ENCODE measurements around the gene LBX2. TPM values are rescaled to one million over a fixed set of nuclear protein-coding genes. Genes with fewer than 3 reads are reported as not detected.
"Not testable (repeated sequence)": the region's sequence is repeated elsewhere in the genome, so short reads cannot be mapped to it uniquely, and the experiment has no call there.

LBX2 gene
- total RNA-seq, 1 donor from 2014 or later: 0.39 TPM

- DNase-seq (ENCODE audit: low read depth in 2 of 2): no peak
These were observed 13.3 kb downstream of the LBX2 start for GRCh38 chr2:74486141-74486540.

- DNase-seq (ENCODE audit: low read depth in 2 of 2): not testable (repeated sequence)
These were observed 15.7 kb downstream of the LBX2 start for GRCh38 chr2:74483675-74484164.

- peak; percentile 88 to 97 for DNase-seq (ENCODE audit: low read depth in 2 of 2)
These were observed 16.4 kb downstream of the LBX2 start, which contains the start of the genes CCDC142 and TTC31 for GRCh38 chr2:74482801-74483674. CCDC142 (minus strand) TSS chr2:74482998; CDS start chr2:74482837, 161 bp downstream. TTC31 (plus strand) TSS chr2:74483081; CDS start chr2:74483096, 15 bp downstream.

- peak in 1 of 2 donors; percentile 79 for DNase-seq (ENCODE audit: low read depth in 2 of 2)
These were observed 17.2 kb downstream of the LBX2 start for GRCh38 chr2:74481961-74482800.

GRCh38 chr2:74481431-74481830 lies 18.0 kb downstream of the LBX2 start:
- DNase-seq (ENCODE audit: low read depth in 2 of 2): no peak

GRCh38 chr2:74474899-74475298 lies 24.5 kb downstream of the LBX2 start:
- no peak for DNase-seq (ENCODE audit: low read depth in 2 of 2)

GRCh38 chr2:74474481-74474880 lies 24.9 kb downstream of the LBX2 start:
- no peak for DNase-seq (ENCODE audit: low read depth in 2 of 2)

- no peak for DNase-seq (ENCODE audit: low read depth in 2 of 2)
These were observed 26.5 kb downstream of the LBX2 start for GRCh38 chr2:74472945-74473258.

- DNase-seq (ENCODE audit: low read depth in 2 of 2): peak; percentile 87 to 94
These were observed 27.1 kb downstream of the LBX2 start, which contains the start of gene MRPL53 for GRCh38 chr2:74472086-74472944. MRPL53 (minus strand) TSS chr2:74472680; CDS start chr2:74472660, 20 bp downstream.

- no peak for DNase-seq (ENCODE audit: low read depth in 2 of 2)
These were observed 27.9 kb downstream of the LBX2 start for GRCh38 chr2:74471332-74472065.

GRCh38 chr2:74470742-74471141 lies 28.7 kb downstream of the LBX2 start:
- DNase-seq (ENCODE audit: low read depth in 2 of 2): not testable (repeated sequence)

- DNase-seq (ENCODE audit: low read depth in 2 of 2): no peak
These were observed 35.0 kb downstream of the LBX2 start for GRCh38 chr2:74464406-74464805.

GRCh38 chr2:74462786-74463105 lies 36.7 kb downstream of the LBX2 start:
- no peak for DNase-seq (ENCODE audit: low read depth in 2 of 2)

GRCh38 chr2:74462054-74462785 lies 37.2 kb downstream of the LBX2 start:
- DNase-seq (ENCODE audit: low read depth in 2 of 2): no peak

GRCh38 chr2:74461187-74462053 lies 38.0 kb downstream of the LBX2 start:
- no peak for DNase-seq (ENCODE audit: low read depth in 2 of 2)

- DNase-seq (ENCODE audit: low read depth in 2 of 2): not testable (repeated sequence)
These were observed 39.2 kb downstream of the LBX2 start for GRCh38 chr2:74460187-74460586.

- not testable (repeated sequence) for DNase-seq (ENCODE audit: low read depth in 2 of 2)
These were observed 39.8 kb downstream of the LBX2 start for GRCh38 chr2:74459503-74460118.

- DNase-seq (ENCODE audit: low read depth in 2 of 2): no peak
These were observed 40.5 kb downstream of the LBX2 start for GRCh38 chr2:74458938-74459363.
